Motor neuron (in vitro differentiated cells): ENCODE measurements around the gene HOXC12. TPM values are rescaled to one million over a fixed set of nuclear protein-coding genes. Genes with fewer than 3 reads are reported as not detected.

Experiments used
- ATAC-seq, 8 experiments: fragments of 200-7000 bp; cut with Tn5 transposase; replicated peaks in 6 of 8; 2 replicates each; pipeline ENCODE4 v1.8.0; 2021; ENCODE audit warnings: mild to moderate bottlenecking in 8 of 8, moderate library complexity in 8 of 8
- H3K27ac ChIP-seq, 2 donors: fragments of 250-450 bp; sonication (Bioruptor Pico); 2 replicates each; pipeline ENCODE4 v1.9.0; 2021; ENCODE audit warnings: antibody characterized with exemption in 2 of 2, mild to moderate bottlenecking in 2 of 2, moderate library complexity in 1 of 2
- H3K4me1 ChIP-seq, 2 donors: fragments of 250-450 bp; sonication (Bioruptor Pico); replicated peaks in 1 of 2; 2 replicates each; pipeline ENCODE4 v1.6.1; 2021; ENCODE audit warnings: antibody characterized with exemption in 2 of 2, mild to moderate bottlenecking in 2 of 2, moderate library complexity in 1 of 2
- H3K4me3 ChIP-seq, 5 donors: fragments of 250-450 bp; sonication (Bioruptor Pico); 2 replicates each; pipeline ENCODE4 v1.9.0; 2021; ENCODE audit warnings: antibody characterized with exemption in 5 of 5, mild to moderate bottlenecking in 5 of 5, moderate library complexity in 4 of 5
- WGBS, 10 experiments: fragments of 450-650 bp; shearing (Covaris generic); methylation state at CpG; one replicate each; pipeline ENCODE4 v1.0.0; 2022; 5-methylcytosine and 5-hydroxymethylcytosine counted together
- in situ Hi-C, 9 experiments: fragments of 400-800 bp; cut with MboI; loops; one replicate each; pipeline ENCODE4 v1.15.0; 2021; ENCODE audit warnings: low sequenced_read_pairs in 9 of 9, low pct_unique_long_range_greater_than_20kb in 2 of 9; ENCODE audit not compliant: unreplicated experiment in 9 of 9
- total RNA-seq, 8 experiments: library from RNA; unstranded; fragments of 300-600 nt; gene quantifications; 2 replicates each; pipeline versions ENCODE4 v1.2.3 to v1.2.4, GENCODE V29; 2022

Gene HOXC12
- total RNA-seq, 8 experiments from 2014 or later: 0.13 to 5.2 (median 0.34) TPM; not detected in 2

DNA sequence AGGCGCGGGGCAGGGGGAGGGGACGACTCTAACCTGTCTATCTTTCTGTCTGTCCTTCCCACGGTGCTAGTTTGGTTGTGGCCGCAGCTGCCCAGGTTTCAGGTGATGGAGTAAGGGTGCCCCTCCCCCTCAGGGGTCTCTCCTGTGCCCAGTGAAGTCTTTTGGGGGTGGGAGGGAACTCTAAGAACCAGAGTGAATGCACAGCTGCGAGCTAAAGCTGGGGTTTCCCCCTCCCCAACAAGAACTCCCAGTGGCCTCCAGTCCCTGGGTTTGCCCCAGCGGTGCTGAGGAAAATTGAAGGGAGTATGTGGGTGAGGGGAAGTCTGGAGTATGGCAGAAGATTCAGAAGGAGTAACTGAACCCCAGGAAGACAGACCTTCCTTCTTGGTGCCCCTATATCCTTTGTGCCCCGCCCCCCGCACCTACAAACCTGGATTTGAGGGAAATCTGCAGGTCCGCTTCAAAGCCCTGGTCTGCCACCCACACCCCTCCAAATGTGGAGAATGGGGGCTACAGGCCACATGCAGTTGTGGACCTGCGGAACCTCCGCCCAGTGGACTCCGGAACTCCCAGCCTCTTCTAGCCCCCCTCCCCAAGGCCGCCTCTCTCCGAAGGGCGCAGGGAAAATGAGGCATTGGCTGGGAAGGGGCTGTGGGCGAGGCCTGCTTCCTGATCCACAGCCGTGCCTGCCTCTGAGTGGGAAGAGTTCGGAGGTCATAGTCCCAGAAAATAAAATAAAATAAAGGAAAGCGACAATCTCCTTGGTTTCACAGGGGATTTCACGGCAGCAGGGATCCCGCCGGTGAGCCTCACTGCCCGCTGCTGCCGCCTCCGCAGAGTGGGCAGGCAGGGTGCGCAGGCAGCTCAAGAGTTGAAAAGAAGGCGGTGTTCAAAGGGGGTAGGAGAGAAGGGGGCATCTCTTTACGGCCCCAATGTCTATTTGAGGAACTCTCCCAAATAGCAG lies 41.8 kb downstream of the HOXC12 start:
- Histone ChIP-seq H3K4me3 (no peak overlapping the region), H3K4me1 (peaks cover 10 to 24% of the 10 kb centered on the region in 2 donors), H3K27ac (no peak overlapping the region)
- in situ Hi-C loops: no loop called here
- ATAC-seq: no peak
- 0 to 94% (median 40%) methylated on average over 2 to 13 of the region's 29 CpGs; no CpG with 5 or more reads in 4 of the 10 experiments for WGBS, 10 experiments

DNA sequence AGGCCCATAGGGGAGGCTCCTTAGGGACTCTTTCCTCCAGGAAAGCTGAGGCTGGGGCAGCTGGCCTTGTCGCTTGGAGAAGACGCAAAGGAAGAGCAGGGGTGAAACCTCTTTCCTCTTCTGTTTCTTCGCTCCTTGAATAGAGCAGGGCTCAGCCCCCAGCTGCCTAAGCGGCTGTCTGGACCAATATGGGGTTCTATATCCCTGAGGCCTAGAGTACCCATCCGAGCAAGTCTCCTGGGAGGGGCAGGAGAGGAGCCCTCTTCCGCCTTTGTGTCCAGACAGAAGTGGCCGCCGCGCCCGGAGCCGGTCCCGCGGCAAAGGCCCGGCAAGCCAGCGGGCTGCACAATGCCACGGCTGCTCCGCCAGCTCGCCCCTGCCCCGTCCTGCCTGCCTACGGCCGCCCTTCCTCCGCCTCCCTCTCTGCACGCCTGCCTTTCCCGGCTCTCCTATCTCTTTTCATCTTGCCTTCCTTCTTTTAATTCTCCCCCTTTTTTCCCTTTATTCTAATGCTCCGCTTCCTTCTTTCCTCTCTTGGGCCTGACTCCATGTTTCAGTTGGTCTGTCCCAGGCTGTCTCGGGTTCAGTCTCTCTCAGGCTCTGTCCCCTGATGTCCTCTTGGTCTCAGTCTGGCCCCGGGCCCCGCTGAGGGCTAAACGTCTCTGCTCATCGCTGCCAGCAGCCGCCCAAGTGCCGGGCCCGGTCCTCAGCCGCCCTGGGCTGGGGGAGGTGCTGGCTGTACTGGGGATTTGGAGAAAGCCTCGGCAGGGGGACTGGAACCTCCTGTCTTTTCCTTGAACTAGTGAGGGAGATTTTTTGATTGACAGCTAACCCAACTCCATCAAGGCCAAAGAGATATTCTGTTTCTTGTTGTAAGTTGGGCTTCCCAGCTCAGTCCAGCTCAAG lies 42.8 kb downstream of the HOXC12 start:
- peaks cover 10 to 24% of the 10 kb centered on the region in 2 donors for H3K4me1 ChIP-seq
- no peak overlapping the region for H3K27ac ChIP-seq
- ATAC-seq: peak in 2 of 8 experiments; percentile 1 to 5
- in situ Hi-C loops: no loop called here
- WGBS, 10 experiments: 0 to 93% (median 23%) methylated on average over 2 to 16 of the region's 35 CpGs; no CpG with 5 or more reads in 1 of the 10 experiments
- no peak overlapping the region for H3K4me3 ChIP-seq

DNA sequence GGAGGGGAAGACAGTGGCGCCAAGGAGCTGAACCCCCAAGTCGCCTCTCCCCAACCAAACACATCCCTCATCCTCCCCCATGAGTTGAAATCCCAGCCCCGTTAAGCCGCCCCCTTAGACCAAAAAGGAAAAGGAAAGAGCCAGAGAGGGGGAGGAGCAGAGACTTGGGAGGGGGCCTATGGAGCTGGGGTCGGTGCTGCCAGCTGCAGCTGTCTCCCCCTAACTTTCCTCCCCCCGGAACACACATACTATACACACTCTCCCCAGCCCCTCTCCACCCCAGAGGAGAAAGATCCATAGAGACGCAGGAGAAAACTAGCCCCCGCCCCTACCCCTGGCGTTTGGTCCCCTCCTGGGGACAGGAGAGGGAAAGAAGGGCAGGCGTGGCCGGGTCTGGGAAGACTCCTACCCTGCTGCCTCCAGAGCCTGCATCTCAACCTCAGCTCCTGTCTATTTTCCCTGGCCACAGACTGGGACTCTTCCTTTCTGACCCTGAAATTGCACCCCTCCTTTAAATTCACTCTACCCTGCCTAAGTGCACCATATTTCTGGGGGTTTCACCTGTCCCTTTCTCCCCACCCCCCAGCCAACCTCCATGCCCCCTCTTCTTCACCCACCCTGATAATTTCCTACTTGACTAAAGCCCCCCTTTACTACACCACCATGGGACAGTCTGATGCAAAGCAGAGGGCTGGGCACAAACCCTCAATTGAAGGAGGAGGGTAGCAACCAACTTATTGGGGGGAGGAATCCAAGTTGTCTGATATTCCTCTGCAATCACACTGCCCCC lies 43.6 kb downstream of the HOXC12 start:
- no peak overlapping the region for H3K27ac ChIP-seq
- no peak for ATAC-seq
- H3K4me1 ChIP-seq: peaks cover 10 to 24% of the 10 kb centered on the region in 2 donors
- H3K4me3 ChIP-seq: no peak overlapping the region
- in situ Hi-C loops: no loop called here
- WGBS, 10 experiments: 6% methylated on average over 5 of the region's 11 CpGs; no CpG with 5 or more reads in 9 of the 10 experiments

DNA sequence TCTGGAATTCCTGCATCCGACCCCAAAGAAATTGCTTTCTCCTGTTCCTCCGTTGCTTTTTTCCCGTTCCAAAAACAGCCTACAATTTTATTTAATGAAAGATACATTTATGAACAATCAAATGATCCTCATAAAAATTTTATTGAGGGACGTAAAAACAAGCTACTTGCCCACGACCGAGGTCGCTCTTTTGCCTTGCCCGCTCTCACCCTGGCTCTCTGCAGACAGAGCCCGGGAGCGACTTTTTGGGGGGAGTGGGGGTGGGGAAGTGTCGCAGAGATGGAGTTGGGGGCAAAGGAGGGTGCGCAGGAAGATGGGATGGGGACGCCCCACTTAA lies 44.2 kb downstream of the HOXC12 start:
- WGBS, 10 experiments: 0 to 82% (median 14%) methylated on average over 2 to 11 of the region's 13 CpGs; no CpG with 5 or more reads in 3 of the 10 experiments
- no peak for ATAC-seq
- no peak overlapping the region for H3K27ac ChIP-seq
- no peak overlapping the region for H3K4me3 ChIP-seq
- in situ Hi-C loops: no loop called here
- H3K4me1 ChIP-seq: peaks cover 10 to 24% of the 10 kb centered on the region in 2 donors

DNA sequence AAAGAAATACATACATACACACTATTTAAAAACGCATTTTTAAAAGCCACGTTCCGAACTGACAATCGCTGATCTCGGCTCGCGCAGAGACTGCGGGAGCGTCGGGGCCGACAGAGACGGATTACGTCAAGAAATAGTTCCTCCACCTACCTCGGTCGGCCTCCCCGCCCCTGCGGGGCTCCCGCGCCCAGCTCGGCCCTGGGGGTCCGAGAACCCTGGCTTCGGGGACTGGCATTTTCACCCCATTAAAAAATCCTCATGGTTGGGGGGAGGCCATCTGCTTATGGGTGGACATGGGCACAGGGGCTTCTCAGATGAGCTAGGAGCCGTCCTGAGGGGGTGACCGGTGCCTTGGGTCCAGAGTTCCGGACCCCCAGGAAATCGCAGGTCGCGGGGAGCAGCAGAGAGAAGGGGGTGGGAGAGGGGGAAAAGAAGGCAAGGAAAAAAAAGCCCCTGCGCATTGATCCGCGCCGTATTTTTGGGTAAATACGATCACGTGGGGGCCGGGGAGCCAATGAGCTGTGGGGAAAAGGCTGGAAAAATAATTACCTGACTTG lies 44.9 kb downstream of the HOXC12 start:
- Histone ChIP-seq H3K27ac (no peak overlapping the region), H3K4me3 (peak overlapping the region; percentile 29 to 47 (median 41)), H3K4me1 (peaks cover 5 to 17% of the 10 kb centered on the region in 2 donors)
- WGBS, 10 experiments: 0% methylated on average over 2 of the region's 35 CpGs; no CpG with 5 or more reads in 9 of the 10 experiments
- in situ Hi-C loops: loop anchor here in 4 of 9 experiments (10.0 to 25.0 kb wide), 3 partner anchors 205 to 388 kb away; partner anchors contain the start of genes GPR84 (in 2 of the 4) and ZNF385A (in 1 of the 4)
- ATAC-seq: peak; percentile 25 to 63 (median 53)

DNA sequence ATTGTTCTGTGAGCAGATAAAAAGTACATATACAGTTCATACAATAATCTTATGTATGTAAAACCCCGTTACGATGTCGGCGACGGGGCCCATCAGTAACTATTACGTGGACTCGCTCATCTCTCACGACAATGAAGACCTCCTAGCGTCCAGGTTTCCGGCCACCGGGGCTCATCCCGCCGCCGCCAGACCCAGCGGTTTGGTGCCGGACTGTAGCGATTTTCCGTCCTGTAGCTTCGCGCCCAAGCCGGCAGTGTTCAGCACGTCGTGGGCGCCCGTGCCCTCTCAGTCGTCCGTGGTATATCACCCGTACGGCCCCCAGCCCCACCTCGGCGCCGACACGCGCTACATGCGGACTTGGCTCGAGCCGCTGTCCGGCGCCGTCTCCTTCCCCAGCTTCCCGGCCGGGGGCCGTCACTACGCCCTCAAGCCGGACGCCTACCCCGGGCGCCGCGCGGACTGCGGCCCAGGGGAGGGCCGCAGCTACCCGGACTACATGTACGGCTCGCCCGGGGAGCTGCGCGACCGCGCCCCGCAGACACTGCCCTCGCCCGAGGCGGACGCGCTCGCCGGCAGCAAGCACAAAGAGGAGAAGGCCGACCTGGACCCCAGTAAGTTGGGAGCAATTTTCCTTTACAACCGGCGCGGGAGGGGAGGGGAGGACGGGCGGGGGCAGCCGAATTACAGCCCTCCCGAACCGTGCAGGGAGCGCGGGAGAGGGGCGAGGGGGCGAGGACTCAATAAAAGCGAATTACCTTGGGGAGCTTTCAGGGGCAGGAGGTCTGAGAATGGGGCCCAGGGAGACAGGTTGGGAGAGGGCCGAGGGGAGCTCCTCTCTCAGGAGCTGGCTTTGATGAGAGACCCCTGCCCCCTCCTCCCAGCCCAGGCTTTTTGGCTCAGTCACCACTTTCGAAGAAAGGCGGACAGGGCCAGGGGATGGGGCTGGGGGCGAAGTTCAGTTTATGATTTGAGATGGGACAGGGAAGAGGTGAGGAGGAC lies 45.7 kb downstream of the HOXC12 start, which contains the start of gene HOXC9:
HOXC9 (plus strand) TSS at position 46 of the 999 bp plus-strand sequence; CDS start at position 74, 28 bp downstream.
- no peak within 1 kb of the TSS for H3K27ac ChIP-seq
- WGBS, 10 experiments: 0 to 60% (median 8%) methylated on average over 1 to 15 of the region's 87 CpGs; no CpG with 5 or more reads in 4 of the 10 experiments
- in situ Hi-C loops: loop anchor here in 4 of 9 experiments (10.0 to 25.0 kb wide), 3 partner anchors 204 to 387 kb away; partner anchors contain the start of genes GPR84 (in 2 of the 4) and ZNF385A (in 1 of the 4)

DNA sequence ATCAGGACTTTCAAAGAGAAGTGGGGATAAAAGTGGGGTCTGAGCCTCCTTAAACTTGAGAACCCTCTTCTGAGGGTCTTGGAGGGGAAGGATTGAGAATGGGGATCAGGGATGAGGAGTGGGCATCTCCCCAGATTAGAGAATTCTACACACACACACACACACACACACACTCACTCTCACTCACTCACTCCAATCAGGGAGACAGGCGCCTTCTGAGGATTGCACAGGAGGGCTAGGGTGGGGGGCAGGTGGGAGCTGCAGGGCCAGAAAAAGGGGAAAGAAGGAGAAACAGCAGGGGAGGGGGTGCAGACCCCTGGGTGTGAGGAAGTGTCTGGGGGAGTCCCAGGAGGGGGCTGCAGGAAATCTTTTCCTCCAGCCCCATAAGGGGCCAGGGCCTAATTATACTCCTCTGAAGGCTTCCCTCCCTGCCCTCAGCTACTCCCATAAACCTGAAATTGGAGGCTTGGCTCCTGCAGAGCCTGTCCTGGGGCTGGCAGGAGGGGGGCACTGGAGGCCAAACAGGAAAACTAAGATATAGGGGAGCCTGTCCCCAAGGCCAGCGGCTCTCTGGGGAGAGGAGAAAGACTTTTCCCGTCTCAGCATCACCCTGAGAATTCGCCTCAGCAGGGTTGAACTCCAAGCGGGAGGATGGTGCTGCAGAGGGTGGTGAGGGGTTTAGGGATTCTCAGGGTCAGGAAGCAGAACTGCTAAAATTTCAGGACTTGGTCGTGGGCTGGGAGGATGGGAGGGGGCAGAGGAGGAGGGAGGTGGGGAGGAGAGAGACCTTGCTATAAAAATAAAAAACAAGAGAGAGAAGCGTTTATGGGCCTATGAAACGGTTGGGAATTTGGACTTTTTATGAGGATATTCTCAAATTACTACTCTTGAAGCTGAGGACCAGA lies 46.8 kb downstream of the HOXC12 start:
- H3K27ac ChIP-seq: no peak overlapping the region
- ATAC-seq: no peak
- 0 to 78% methylated on average over 1 to 2 of the region's 8 CpGs; no CpG with 5 or more reads in 8 of the 10 experiments for WGBS, 10 experiments
- peak overlapping the region in 2 of 5 donors; percentile 41 to 47 for H3K4me3 ChIP-seq
- peaks cover 5 to 9% of the 10 kb centered on the region in 2 donors for H3K4me1 ChIP-seq
- in situ Hi-C loops: loop anchor here in 4 of 9 experiments (10.0 to 25.0 kb wide), 3 partner anchors 203 to 386 kb away; partner anchors contain the start of genes GPR84 (in 2 of the 4) and ZNF385A (in 1 of the 4)

More for the DNA sequence above, 45.7 kb downstream of the HOXC12 start, which contains the start of gene HOXC9:
- Histone ChIP-seq H3K4me1 (peaks cover 3 to 9% of the 10 kb centered on the region in 2 donors), H3K4me3 (peak within 1 kb of the TSS; percentile 29 to 47 (median 41))
- peak; percentile 16 to 83 (median 56) for ATAC-seq

DNA sequence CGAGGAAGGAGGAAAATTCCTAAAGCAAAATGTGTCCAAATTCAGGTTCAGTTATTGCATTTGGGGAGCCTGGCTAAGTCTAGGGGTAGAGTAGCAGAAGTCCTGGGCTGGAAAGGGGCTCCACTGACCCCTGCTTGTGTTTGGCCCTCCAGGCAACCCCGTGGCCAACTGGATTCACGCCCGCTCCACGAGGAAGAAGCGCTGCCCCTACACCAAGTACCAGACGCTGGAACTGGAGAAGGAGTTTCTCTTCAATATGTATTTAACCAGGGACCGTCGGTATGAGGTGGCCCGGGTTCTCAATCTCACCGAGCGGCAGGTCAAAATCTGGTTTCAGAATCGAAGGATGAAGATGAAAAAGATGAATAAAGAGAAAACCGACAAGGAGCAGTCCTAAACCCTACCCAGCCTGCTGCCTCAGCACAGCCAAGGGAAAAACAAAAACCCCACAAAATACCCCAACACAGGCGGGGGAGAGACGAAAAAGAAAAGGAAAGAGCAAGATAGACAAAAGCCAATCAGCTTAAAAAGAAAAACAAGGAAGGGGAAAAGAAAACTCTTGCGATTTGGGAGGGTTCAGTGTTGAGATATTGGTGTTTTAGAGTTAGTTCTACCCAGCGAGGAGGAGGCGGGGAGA lies 47.7 kb downstream of the HOXC12 start:
- ATAC-seq: no peak
- no peak overlapping the region for H3K27ac ChIP-seq
- WGBS, 10 experiments: 8 to 93% (median 27%) methylated on average over 2 to 16 of the region's 19 CpGs; no CpG with 5 or more reads in 1 of the 10 experiments
- in situ Hi-C loops: loop anchor here in 4 of 9 experiments (10.0 to 25.0 kb wide), 3 partner anchors 202 to 385 kb away; partner anchors contain the start of genes GPR84 (in 2 of the 4) and ZNF385A (in 1 of the 4)
- H3K4me3 ChIP-seq: no peak overlapping the region
- H3K4me1 ChIP-seq: peaks cover 7 to 9% of the 10 kb centered on the region in 2 donors

DNA sequence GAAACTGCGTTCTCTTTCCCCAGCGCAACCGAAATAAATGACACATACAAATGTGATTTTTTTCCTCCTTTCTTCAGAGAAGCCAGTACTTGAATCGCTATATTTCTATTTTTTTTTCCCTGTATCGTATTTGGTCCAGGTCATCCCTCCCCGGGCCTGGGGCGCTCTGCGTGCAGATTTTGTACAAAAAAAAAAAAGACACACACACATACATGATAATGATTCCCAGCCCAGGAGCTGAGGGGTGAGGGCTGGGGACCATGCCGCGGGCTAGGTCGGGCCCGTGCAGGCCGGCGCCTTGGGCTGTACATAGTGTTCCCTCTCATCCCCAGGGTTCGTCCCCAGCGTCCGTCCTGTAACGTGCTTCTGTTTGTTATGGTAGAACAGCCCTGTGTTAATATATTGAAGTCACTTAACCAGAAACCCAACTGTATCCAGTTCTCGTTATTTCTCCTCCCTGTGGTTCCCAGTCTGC lies 48.2 kb downstream of the HOXC12 start:
- Histone ChIP-seq H3K27ac (no peak overlapping the region), H3K4me3 (no peak overlapping the region), H3K4me1 (peaks cover 7 to 9% of the 10 kb centered on the region in 2 donors)
- in situ Hi-C loops: loop anchor here in 4 of 9 experiments (10.0 to 25.0 kb wide), 3 partner anchors 202 to 384 kb away; partner anchors contain the start of genes GPR84 (in 2 of the 4) and ZNF385A (in 1 of the 4)
- 15 to 100% (median 46%) methylated on average over 3 to 12 of the region's 19 CpGs for WGBS, 10 experiments
- ATAC-seq: no peak
